SK-N-SH treated with all-trans-retinoic acid at 6 μM for 48 hours (cell line): Measurements from ENCODE around the gene HIGD1B.

Experiments
- ATAC-seq: fragments of 200-7000 bp; cut with Tn5 transposase; 3 replicates; pipeline ENCODE4 v1.9.1; 2020; ENCODE audit warnings: mild to moderate bottlenecking, moderate library complexity
- ARNTL ChIP-seq: fragments of 450-650 bp; formaldehyde crosslinking; IDR thresholded peaks from 2 replicates; pipeline ENCODE4 v1.5.0; 2020; ENCODE audit warnings: low read depth, mild to moderate bottlenecking, moderate library complexity, borderline replicate concordance
- BACH2 ChIP-seq: fragments of 250-450 bp; sonication (Bioruptor Pico); IDR thresholded peaks from 2 replicates; pipeline ENCODE4 v1.9.0; 2021; ENCODE audit warnings: mild to moderate bottlenecking, borderline replicate concordance
- CREB5 ChIP-seq: fragments of 250-450 bp; sonication (Bioruptor Pico); IDR thresholded peaks from 2 replicates; pipeline ENCODE4 v1.5.1; 2020; ENCODE audit warnings: low read depth, mild to moderate bottlenecking, moderate library complexity
- CSDC2 ChIP-seq: fragments of 250-450 bp; sonication (Bioruptor Pico); IDR thresholded peaks from 2 replicates; pipeline ENCODE4 v1.5.0; 2020; ENCODE audit warnings: mild to moderate bottlenecking, moderate library complexity
- ESRRG ChIP-seq: fragments of 250-450 bp; sonication (Bioruptor Pico); IDR thresholded peaks from 2 replicates; pipeline ENCODE4 v1.6.1; 2021; ENCODE audit warnings: mild to moderate bottlenecking
- GLIS3 ChIP-seq: fragments of 250-450 bp; sonication (Bioruptor Pico); IDR thresholded peaks from 2 replicates; pipeline ENCODE4 v1.5.0; 2020; ENCODE audit warnings: mild to moderate bottlenecking, moderate library complexity
- ISL1 ChIP-seq: fragments of 250-450 bp; sonication (Bioruptor Pico); IDR thresholded peaks from 2 replicates; pipeline ENCODE4 v2.1.2; 2022; ENCODE audit warnings: mild to moderate bottlenecking, moderate library complexity
- PPARA ChIP-seq: fragments of 250-450 bp; sonication (Bioruptor Pico); IDR thresholded peaks from 2 replicates; pipeline ENCODE4 v1.5.0; 2020; ENCODE audit warnings: mild to moderate bottlenecking, borderline replicate concordance
- RARB ChIP-seq: fragments of 250-450 bp; sonication (Bioruptor Pico); IDR thresholded peaks from 2 replicates; pipeline ENCODE4 v1.8.0; 2021; ENCODE audit warnings: mild to moderate bottlenecking, moderate library complexity
- SNAI2 ChIP-seq: fragments of 250-450 bp; sonication (Bioruptor Pico); IDR thresholded peaks from 2 replicates; pipeline ENCODE4 v1.5.0; 2020; ENCODE audit warnings: mild to moderate bottlenecking, moderate library complexity
- TCF4 ChIP-seq: fragments of 250-450 bp; sonication (Bioruptor Pico); IDR thresholded peaks from 2 replicates; pipeline ENCODE4 v1.8.0; 2021; ENCODE audit warnings: mild to moderate bottlenecking, moderate library complexity, borderline replicate concordance
- TOX ChIP-seq: fragments of 250-450 bp; sonication (Bioruptor Pico); IDR thresholded peaks from 2 replicates; pipeline ENCODE4 v1.8.0; 2021; ENCODE audit warnings: mild to moderate bottlenecking, moderate library complexity, borderline replicate concordance
- TSHZ2 ChIP-seq: fragments of 250-450 bp; sonication (Bioruptor Pico); IDR thresholded peaks from 2 replicates; pipeline ENCODE4 v1.5.0; 2020; ENCODE audit warnings: mild to moderate bottlenecking, moderate library complexity
- ZFP3 ChIP-seq: fragments of 250-450 bp; sonication (Bioruptor Pico); IDR thresholded peaks from 2 replicates; pipeline ENCODE4 v1.5.0; 2020; ENCODE audit warnings: mild to moderate bottlenecking, moderate library complexity
- ZFP30 ChIP-seq: fragments of 450-650 bp; formaldehyde crosslinking; IDR thresholded peaks from 2 replicates; pipeline ENCODE4 v1.5.0; 2022; ENCODE audit warnings: mild to moderate bottlenecking, moderate library complexity
- ZNF565 ChIP-seq: fragments of 450-650 bp; formaldehyde crosslinking; conservative IDR thresholded peaks from 2 replicates; pipeline ENCODE4 v1.5.0; 2020; ENCODE audit warnings: low read depth, mild to moderate bottlenecking, moderate library complexity
- ZNF70 ChIP-seq: fragments of 450-650 bp; formaldehyde crosslinking; IDR thresholded peaks from 2 replicates; pipeline ENCODE4 v1.5.0; 2020; ENCODE audit warnings: mild to moderate bottlenecking, moderate library complexity
- ZNF8 ChIP-seq: fragments of 450-650 bp; formaldehyde crosslinking; IDR thresholded peaks from 2 replicates; pipeline ENCODE4 v1.5.0; 2020; ENCODE audit warnings: mild to moderate bottlenecking, moderate library complexity
- TF ChIP-seq, protein P1 (sequence below): fragments of 250-450 bp; sonication (Bioruptor Pico); IDR thresholded peaks from 2 replicates; pipeline ENCODE4 v1.5.1; 2021; ENCODE audit warnings: mild to moderate bottlenecking, moderate library complexity

HIGD1B gene

GRCh38 chr17:44865231-44865660 is 17.6 kb downstream of the HIGD1B start:
- TF ChIP-seq ARNTL (CRISPR knock-in tag) (no peak), ZNF70 (CRISPR knock-in tag) (no peak), SNAI2 (CRISPR knock-in tag) (no peak), RARB (CRISPR knock-in tag) (no peak), PPARA (no peak), BACH2 (CRISPR knock-in tag) (no peak), ZFP30 (CRISPR knock-in tag) (no peak), ZFP3 (CRISPR knock-in tag) (no peak), ZNF8 (CRISPR knock-in tag) (no peak), CREB5 (CRISPR knock-in tag) (no peak), ISL1 (no peak)
- peak; percentile 90 for ATAC-seq

DNA sequence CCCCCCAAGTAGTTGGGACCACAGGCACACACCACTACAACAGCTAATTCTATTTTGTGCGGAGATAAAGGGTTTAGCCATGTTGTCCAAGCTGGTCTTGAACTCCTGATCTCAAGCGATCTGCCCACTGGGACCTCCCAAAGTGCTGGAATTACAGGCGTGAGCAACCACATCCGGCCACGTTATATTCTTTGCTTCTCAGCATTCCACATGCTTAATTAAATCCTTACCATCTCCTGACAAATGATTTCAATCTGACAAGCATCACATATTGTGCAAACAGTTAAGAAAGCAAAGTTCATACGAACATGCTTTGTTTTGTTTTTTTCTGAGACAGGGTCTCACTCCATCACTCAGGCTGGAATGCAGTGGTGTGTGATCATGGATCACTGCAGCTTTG is 18.2 kb downstream of the HIGD1B start:
- no peak for ATAC-seq
- TF ChIP-seq TOX (CRISPR knock-in tag) (no peak), ZNF70 (CRISPR knock-in tag) (no peak), ZNF8 (CRISPR knock-in tag) (no peak), TSHZ2 (CRISPR knock-in tag) (no peak), TCF4 (no peak), ZNF565 (CRISPR knock-in tag) (no peak), RARB (CRISPR knock-in tag) (no peak)

GRCh38 chr17:44867841-44868240 is 20.2 kb downstream of the HIGD1B start:
- no peak for ATAC-seq
- TF ChIP-seq RARB (CRISPR knock-in tag) (no peak), ZNF565 (CRISPR knock-in tag) (no peak), TSHZ2 (CRISPR knock-in tag) (no peak), ARNTL (CRISPR knock-in tag) (no peak), CSDC2 (CRISPR knock-in tag) (no peak), BACH2 (CRISPR knock-in tag) (no peak), GLIS3 (CRISPR knock-in tag) (no peak), PPARA (no peak), CREB5 (CRISPR knock-in tag) (no peak)
- TF ChIP-seq, protein P1, sequence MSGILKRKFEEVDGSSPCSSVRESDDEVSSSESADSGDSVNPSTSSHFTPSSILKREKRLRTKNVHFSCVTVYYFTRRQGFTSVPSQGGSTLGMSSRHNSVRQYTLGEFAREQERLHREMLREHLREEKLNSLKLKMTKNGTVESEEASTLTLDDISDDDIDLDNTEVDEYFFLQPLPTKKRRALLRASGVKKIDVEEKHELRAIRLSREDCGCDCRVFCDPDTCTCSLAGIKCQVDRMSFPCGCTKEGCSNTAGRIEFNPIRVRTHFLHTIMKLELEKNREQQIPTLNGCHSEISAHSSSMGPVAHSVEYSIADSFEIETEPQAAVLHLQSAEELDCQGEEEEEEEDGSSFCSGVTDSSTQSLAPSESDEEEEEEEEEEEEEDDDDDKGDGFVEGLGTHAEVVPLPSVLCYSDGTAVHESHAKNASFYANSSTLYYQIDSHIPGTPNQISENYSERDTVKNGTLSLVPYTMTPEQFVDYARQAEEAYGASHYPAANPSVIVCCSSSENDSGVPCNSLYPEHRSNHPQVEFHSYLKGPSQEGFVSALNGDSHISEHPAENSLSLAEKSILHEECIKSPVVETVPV (CRISPR knock-in tag), result no peak

- TF ChIP-seq TCF4 (no peak), CREB5 (CRISPR knock-in tag) (no peak), ESRRG (CRISPR knock-in tag) (no peak), ZNF8 (CRISPR knock-in tag) (no peak), PPARA (no peak), ISL1 (no peak), ZFP30 (CRISPR knock-in tag) (no peak), ZNF565 (CRISPR knock-in tag) (no peak)
- ATAC-seq, result no peak
These were observed 23.9 kb downstream of the HIGD1B start for GRCh38 chr17:44871556-44871955.
